Subcutaneous abdominal adipose tissue (tissue), 5 donors: ENCODE data around the gene SIRT2.
A peak's percentile ranks its signal among the peaks of the same experiment; 100 is the strongest.
"Not testable (repeated sequence)": the region's sequence is repeated elsewhere in the genome, so short reads cannot be mapped to it uniquely, and the experiment has no call there.

Source experiments
- H3K27ac ChIP-seq: one replicate; pipeline ENCODE4 v1.7.0; 2013; ENCODE audit warnings: low read depth, mild to moderate bottlenecking, inconsistent platforms, low read length, moderate library complexity
- H3K27me3 ChIP-seq, 5 donors: one replicate each; pipeline ENCODE4 v1.7.0; 2013; ENCODE audit warnings: low read length in 5 of 5, inconsistent platforms in 1 of 5; ENCODE audit not compliant: control insufficient read depth in 5 of 5, insufficient read depth in 4 of 5
- H3K36me3 ChIP-seq, 5 donors: one replicate each; pipeline ENCODE4 v1.7.0; 2013; ENCODE audit warnings: low read length in 5 of 5; ENCODE audit not compliant: control insufficient read depth in 5 of 5, insufficient read depth in 5 of 5
- H3K4me1 ChIP-seq, 5 donors: one replicate each; pipeline ENCODE4 v1.7.0; 2013; ENCODE audit warnings: low read length in 5 of 5, mild to moderate bottlenecking in 3 of 5, moderate library complexity in 1 of 5; ENCODE audit not compliant: control insufficient read depth in 5 of 5, insufficient read depth in 5 of 5
- H3K4me3 ChIP-seq, 5 donors: one replicate each; pipeline ENCODE4 v1.7.0; 2013; ENCODE audit warnings: low read length in 5 of 5, low read depth in 1 of 5
- H3K9ac ChIP-seq, 5 donors: one replicate each; pipeline ENCODE4 v1.7.0; 2013; ENCODE audit warnings: low read length in 5 of 5, mild to moderate bottlenecking in 4 of 5, moderate library complexity in 3 of 5
- H3K9me3 ChIP-seq, 5 donors: one replicate each; pipeline ENCODE4 v1.7.0; 2013; ENCODE audit warnings: low read length in 5 of 5; ENCODE audit not compliant: control insufficient read depth in 5 of 5
- donor health status: healthy.
- donor health status: healthy.
- donor health status: healthy.
- donor health status: healthy.
- donor health status: healthy.

Gene SIRT2

GRCh38 chr19:38833092-38833425 is 66.4 kb downstream of the SIRT2 start:
- peaks cover 5 to 34% (median 27%) of the 10 kb centered on the region in 5 donors for H3K4me1 ChIP-seq
- no peaks in the 10 kb centered on the region for H3K27me3 ChIP-seq
- peaks cover 0 to 44% (median 28%) of the 10 kb centered on the region in 5 donors for H3K36me3 ChIP-seq
- H3K27ac ChIP-seq, result peak overlapping the region; percentile 100
- no peak overlapping the region for H3K9ac ChIP-seq
- no peak overlapping the region for H3K4me3 ChIP-seq
- no peaks in the 10 kb centered on the region for H3K9me3 ChIP-seq

- peak overlapping the region; percentile 100 for H3K27ac ChIP-seq
- H3K36me3 ChIP-seq, result peaks cover 0 to 36% (median 19%) of the 10 kb centered on the region in 5 donors
- no peaks in the 10 kb centered on the region for H3K27me3 ChIP-seq
- H3K4me1 ChIP-seq, result peaks cover 5 to 43% (median 34%) of the 10 kb centered on the region in 5 donors
- H3K4me3 ChIP-seq, result peak overlapping the region; percentile 73 to 99 (median 95)
- H3K9me3 ChIP-seq, result no peaks in the 10 kb centered on the region
- H3K9ac ChIP-seq, result peak overlapping the region; percentile 78 to 98 (median 94)
These were observed 68.2 kb downstream of the SIRT2 start for GRCh38 chr19:38831142-38831605.

- H3K9ac ChIP-seq, result peak overlapping the region in 2 of 5 donors; percentile 78 to 98
- peak overlapping the region; percentile 100 for H3K27ac ChIP-seq
- H3K4me3 ChIP-seq, result peak overlapping the region in 2 of 5 donors; percentile 97 to 99
- peaks cover 0 to 34% (median 10%) of the 10 kb centered on the region in 5 donors for H3K36me3 ChIP-seq
- no peaks in the 10 kb centered on the region for H3K9me3 ChIP-seq
- peaks cover 5 to 43% (median 34%) of the 10 kb centered on the region in 5 donors for H3K4me1 ChIP-seq
- no peaks in the 10 kb centered on the region for H3K27me3 ChIP-seq
These were observed 69.2 kb downstream of the SIRT2 start for GRCh38 chr19:38830039-38830733.

GRCh38 chr19:38829203-38829602 is 70.2 kb downstream of the SIRT2 start:
- Histone ChIP-seq H3K27ac (peak overlapping the region; percentile 100), H3K4me1 (peaks cover 5 to 43% (median 34%) of the 10 kb centered on the region in 5 donors), H3K36me3 (peaks cover 0 to 32% (median 10%) of the 10 kb centered on the region in 5 donors)
- H3K9ac ChIP-seq, H3K27me3 ChIP-seq, H3K4me3 ChIP-seq, H3K9me3 ChIP-seq: not testable (repeated sequence)
